NCI-H187 treated with DMSO at 0.1 percent for 48 hours (cell line): Measurements from ENCODE around the gene EIF1AX.
"Not testable (repeated sequence)": the region's sequence is repeated elsewhere in the genome, so short reads cannot be mapped to it uniquely, and the experiment has no call there.

Source experiments
- DNase-seq: peaks from one replicate; lab custom pipeline; 2025; lab: John Stamatoyannopoulos, UW

EIF1AX gene

GRCh38 chrX:20141281-20142220 is at the start of gene EIF1AX:
Gene EIF1AX (minus strand): TSS chrX:20141838. CDS start chrX:20141640, 198 bp downstream.
- peak; percentile 95 for DNase-seq

GRCh38 chrX:20189171-20189570 is 47.5 kb upstream of the EIF1AX start:
- DNase-seq = no peak

GRCh38 chrX:20181598-20182329 is 40.1 kb upstream of the EIF1AX start:
- DNase-seq = no peak

GRCh38 chrX:20177093-20177492 is 35.5 kb upstream of the EIF1AX start:
- no peak for DNase-seq

- DNase-seq = no peak
Measured at GRCh38 chrX:20173856-20174255, 32.2 kb upstream of the EIF1AX start.

- DNase-seq = no peak
Measured at GRCh38 chrX:20173313-20173712, 31.7 kb upstream of the EIF1AX start.

- no peak for DNase-seq
Measured at GRCh38 chrX:20171887-20172286, 30.2 kb upstream of the EIF1AX start.

- DNase-seq = not testable (repeated sequence)
Measured at GRCh38 chrX:20162516-20162915, 20.9 kb upstream of the EIF1AX start.

GRCh38 chrX:20159797-20160385 is 18.3 kb upstream of the EIF1AX start:
- DNase-seq = no peak

GRCh38 chrX:20151689-20152088 is 10.1 kb upstream of the EIF1AX start:
- DNase-seq = no peak

GRCh38 chrX:20149326-20149725 is 7.7 kb upstream of the EIF1AX start:
- DNase-seq = no peak

- no peak for DNase-seq
Measured at GRCh38 chrX:20147561-20147960, 5.9 kb upstream of the EIF1AX start.

GRCh38 chrX:20144491-20144890 is 2.9 kb upstream of the EIF1AX start:
- no peak for DNase-seq

GRCh38 chrX:20143561-20143960 is 1.9 kb upstream of the EIF1AX start:
- no peak for DNase-seq

GRCh38 chrX:20143111-20143510 is 1.5 kb upstream of the EIF1AX start:
- no peak for DNase-seq

GRCh38 chrX:20140420-20140819 is 1.2 kb downstream of the EIF1AX start:
- DNase-seq = no peak

- no peak for DNase-seq
Measured at GRCh38 chrX:20139966-20140365, 1.7 kb downstream of the EIF1AX start.

- no peak for DNase-seq
Measured at GRCh38 chrX:20135944-20136343, 5.7 kb downstream of the EIF1AX start.

GRCh38 chrX:20132666-20133065 is 9.0 kb downstream of the EIF1AX start:
- no peak for DNase-seq

GRCh38 chrX:20130357-20130756 is 11.3 kb downstream of the EIF1AX start:
- DNase-seq = no peak

GRCh38 chrX:20129547-20129946 is 12.1 kb downstream of the EIF1AX start:
- no peak for DNase-seq

GRCh38 chrX:20128670-20129069 is 13.0 kb downstream of the EIF1AX start:
- no peak for DNase-seq

GRCh38 chrX:20127440-20127839 is 14.2 kb downstream of the EIF1AX start:
- not testable (repeated sequence) for DNase-seq
